Activated B cell treated with CpG ODN at 0.5 μM for 24 hours (primary cell): ENCODE data around the gene WDR5B. TPM values are rescaled to one million over a fixed set of nuclear protein-coding genes. Genes with fewer than 3 reads are reported as not detected.

Experiments used
- ATAC-seq: fragments of 200-7000 bp; cut with Tn5 transposase; one replicate; pipeline ENCODE4 v1.10.0; 2021; ENCODE audit warnings: low read depth, mild to moderate bottlenecking, moderate library complexity
- CTCF ChIA-PET: fragments of 350-600 bp; sonication (Branson Sonifier 250); formaldehyde crosslinking; loops from one replicate; lab custom pipeline; 2021; ENCODE audit warnings: antibody characterized with exemption; lab: Charles Lee
- POLR2A ChIA-PET: fragments of 350-600 bp; sonication (Branson Sonifier 250); formaldehyde crosslinking; loops from one replicate; lab custom pipeline; 2021; ENCODE audit warnings: antibody characterized with exemption; lab: Charles Lee
- DNase-seq: peaks from one replicate; pipeline ENCODE4 v3.0.0; 2022
- H3K27ac Mint-ChIP-seq: one replicate; pipeline ENCODE4 v1.8.0; 2020; ENCODE audit warnings: mixed read lengths
- H3K27me3 Mint-ChIP-seq: one replicate; pipeline ENCODE4 v1.8.0; 2021; ENCODE audit warnings: mixed read lengths
- H3K36me3 Mint-ChIP-seq: one replicate; pipeline ENCODE4 v1.8.0; 2021; ENCODE audit warnings: low read depth, mixed read lengths
- H3K4me1 Mint-ChIP-seq: one replicate; pipeline ENCODE4 v1.8.0; 2021; ENCODE audit warnings: mixed read lengths
- H3K4me3 Mint-ChIP-seq: one replicate; pipeline ENCODE4 v1.8.0; 2020; ENCODE audit warnings: mild to moderate bottlenecking, mixed read lengths
- H3K9me3 Mint-ChIP-seq: one replicate; pipeline ENCODE4 v1.8.0; 2020; ENCODE audit warnings: mixed read lengths
- intact Hi-C: fragments of 100-400 bp; cut with micrococcal nuclease; formaldehyde crosslinking; loops from one replicate; pipeline ENCODE4 v1.15.1; 2024
- total RNA-seq: library from RNA; stranded (reverse); gene quantifications from 2 replicates; pipeline ENCODE4 v1.2.3, GENCODE V29; 2022
- TF ChIP-seq, protein P1 (sequence below): fragments of 200-600 bp; IDR thresholded peaks from one replicate; pipeline ENCODE4 v1.8.0; 2022; ENCODE audit warnings: antibody characterized with exemption, mild to moderate bottlenecking

WDR5B gene
- total RNA-seq, 1 donor from 2014 or later = 8.0 TPM

DNA sequence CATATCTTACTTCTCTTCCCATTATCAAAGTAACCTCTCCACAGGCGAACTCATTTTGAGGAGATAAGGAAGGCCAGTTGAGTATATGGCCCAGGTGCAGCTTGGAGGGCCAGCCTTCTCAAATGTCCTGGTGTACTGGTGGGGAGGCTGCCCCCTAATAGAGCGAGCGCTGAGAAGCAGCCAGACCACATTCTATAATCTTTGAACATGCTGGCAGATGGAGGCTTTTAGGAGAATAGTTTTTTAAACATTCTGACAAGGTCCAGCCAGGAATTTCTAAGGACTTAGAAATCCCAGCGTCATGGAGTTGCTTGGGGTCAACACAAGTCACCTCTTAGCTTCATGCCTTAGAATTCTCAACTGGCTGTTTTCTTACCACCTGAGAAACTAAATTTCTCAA lies 5.8 kb downstream of the WDR5B start:
- peaks cover 46% of the 10 kb centered on the region for H3K4me1 Mint-ChIP-seq
- TF ChIP-seq, protein P1, sequence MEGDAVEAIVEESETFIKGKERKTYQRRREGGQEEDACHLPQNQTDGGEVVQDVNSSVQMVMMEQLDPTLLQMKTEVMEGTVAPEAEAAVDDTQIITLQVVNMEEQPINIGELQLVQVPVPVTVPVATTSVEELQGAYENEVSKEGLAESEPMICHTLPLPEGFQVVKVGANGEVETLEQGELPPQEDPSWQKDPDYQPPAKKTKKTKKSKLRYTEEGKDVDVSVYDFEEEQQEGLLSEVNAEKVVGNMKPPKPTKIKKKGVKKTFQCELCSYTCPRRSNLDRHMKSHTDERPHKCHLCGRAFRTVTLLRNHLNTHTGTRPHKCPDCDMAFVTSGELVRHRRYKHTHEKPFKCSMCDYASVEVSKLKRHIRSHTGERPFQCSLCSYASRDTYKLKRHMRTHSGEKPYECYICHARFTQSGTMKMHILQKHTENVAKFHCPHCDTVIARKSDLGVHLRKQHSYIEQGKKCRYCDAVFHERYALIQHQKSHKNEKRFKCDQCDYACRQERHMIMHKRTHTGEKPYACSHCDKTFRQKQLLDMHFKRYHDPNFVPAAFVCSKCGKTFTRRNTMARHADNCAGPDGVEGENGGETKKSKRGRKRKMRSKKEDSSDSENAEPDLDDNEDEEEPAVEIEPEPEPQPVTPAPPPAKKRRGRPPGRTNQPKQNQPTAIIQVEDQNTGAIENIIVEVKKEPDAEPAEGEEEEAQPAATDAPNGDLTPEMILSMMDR = no peak
- no peaks in the 10 kb centered on the region for H3K27me3 Mint-ChIP-seq
- H3K27ac Mint-ChIP-seq = peak overlapping the region; percentile 87
- CTCF ChIA-PET = interaction anchor here (2.9 kb wide), 1 partner anchor 26 kb away, joined by 8 read pairs; the partner anchor contains the start of gene FAM162A
- POLR2A ChIA-PET = interaction anchor here (0.6 to 1.0 kb wide), 2 partner anchors 26 to 750 kb away, joined by 3 read pairs; partner anchors contain the start of gene FAM162A
- no peak overlapping the region for H3K4me3 Mint-ChIP-seq
- ATAC-seq (no peak), DNase-seq (no peak)
- H3K36me3 Mint-ChIP-seq = peaks cover 71% of the 10 kb centered on the region
- H3K9me3 Mint-ChIP-seq = no peaks in the 10 kb centered on the region
- intact Hi-C loops = loop anchor here (10.0 kb wide), 2 partner anchors 665 to 1175 kb away; partner anchors contain the start of genes GOLGB1 and HACD2

DNA sequence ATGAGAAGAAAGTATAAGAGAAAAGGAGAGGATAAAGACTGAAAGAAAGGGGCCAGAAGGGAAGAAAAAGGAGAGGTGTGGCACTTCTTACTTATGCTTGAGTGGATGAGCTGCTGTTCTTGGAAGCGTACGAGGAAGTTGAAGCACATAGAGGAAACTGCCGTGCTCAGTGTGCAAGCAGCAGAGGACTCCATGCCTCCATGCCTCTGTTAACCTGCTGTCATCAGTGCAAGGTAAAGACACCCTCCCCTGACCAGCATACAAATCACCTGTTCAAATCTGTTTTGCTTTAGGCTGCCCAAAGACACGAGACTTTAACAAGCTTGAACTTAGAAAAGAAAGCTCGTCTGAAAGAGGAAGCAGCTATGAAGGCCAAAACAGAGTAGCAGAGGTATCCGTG lies 6.4 kb downstream of the WDR5B start:
- TF ChIP-seq, protein P1 = no peak
- no peaks in the 10 kb centered on the region for H3K27me3 Mint-ChIP-seq
- H3K9me3 Mint-ChIP-seq = no peaks in the 10 kb centered on the region
- peaks cover 74% of the 10 kb centered on the region for H3K36me3 Mint-ChIP-seq
- CTCF ChIA-PET = interaction anchor here (2.2 to 2.9 kb wide), 2 partner anchors 17 to 25 kb away, joined by 8 to 11 read pairs; partner anchors contain the start of gene FAM162A
- H3K27ac Mint-ChIP-seq = peak overlapping the region; percentile 87
- H3K4me3 Mint-ChIP-seq = peak overlapping the region; percentile 68
- peak; percentile 58 for ATAC-seq
- POLR2A ChIA-PET = interaction anchor here (0.6 to 1.2 kb wide), 3 partner anchors 11 to 750 kb away, joined by 3 to 4 read pairs (median 3); partner anchors contain the start of gene FAM162A
- intact Hi-C loops = no loop called here
- DNase-seq = no peak
- H3K4me1 Mint-ChIP-seq = peaks cover 39% of the 10 kb centered on the region

DNA sequence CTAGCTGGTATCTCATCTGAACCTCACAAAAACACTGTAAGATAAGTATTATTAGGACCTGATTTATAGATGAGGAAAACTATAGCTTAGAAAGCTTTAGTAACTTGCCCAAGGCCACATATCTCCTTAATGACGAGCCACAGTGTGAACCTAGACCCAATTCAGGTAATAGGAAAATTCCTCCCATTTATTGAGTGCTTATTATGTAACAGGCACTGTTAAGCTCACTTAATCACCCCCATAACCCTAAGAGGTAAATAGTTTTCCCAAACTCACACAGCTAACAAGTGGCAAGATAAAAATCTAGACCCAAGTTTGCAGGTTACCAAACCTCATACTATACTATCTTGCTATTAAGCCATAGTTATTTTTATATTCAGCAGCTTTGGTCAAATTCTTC lies 7.9 kb downstream of the WDR5B start:
- Mint-ChIP-seq H3K4me3 (no peak overlapping the region), H3K27ac (no peak overlapping the region), H3K27me3 (no peaks in the 10 kb centered on the region), H3K36me3 (peaks cover 80% of the 10 kb centered on the region), H3K9me3 (no peaks in the 10 kb centered on the region), H3K4me1 (peaks cover 29% of the 10 kb centered on the region)
- TF ChIP-seq, protein P1 = no peak
- DNase-seq = no peak
- intact Hi-C loops = no loop called here
- ChIA-PET CTCF (interaction anchor here (2.2 to 2.9 kb wide), 2 partner anchors 16 to 24 kb away, joined by 8 to 11 read pairs; partner anchors contain the start of gene FAM162A), POLR2A (interaction anchor here (1.5 kb wide), 1 partner anchor 8 kb away, joined by 8 read pairs; the partner anchor contains the start of gene WDR5B)
- ATAC-seq = no peak

DNA sequence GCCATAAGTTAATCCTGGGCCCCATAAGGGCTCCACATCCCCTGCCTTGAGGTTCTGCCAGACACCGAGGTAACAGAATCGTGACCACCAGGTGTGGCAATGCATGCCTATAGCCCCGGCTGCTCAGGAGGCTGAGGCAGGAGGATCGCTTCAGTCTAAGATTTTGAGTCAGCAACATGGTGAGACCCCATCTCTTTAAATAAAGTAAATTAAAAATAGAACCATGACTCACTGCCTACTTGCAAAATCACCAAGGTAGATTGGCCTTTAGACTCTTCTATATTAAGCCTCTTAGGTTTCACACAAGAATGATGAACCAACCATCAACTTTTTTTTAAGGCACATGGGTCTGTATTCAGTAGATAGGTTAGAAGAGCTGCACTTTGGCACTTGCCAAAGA lies 9.7 kb downstream of the WDR5B start:
- POLR2A ChIA-PET = no interaction called here
- CTCF ChIA-PET = no interaction called here
- H3K4me3 Mint-ChIP-seq = no peak overlapping the region
- no peaks in the 10 kb centered on the region for H3K9me3 Mint-ChIP-seq
- no peaks in the 10 kb centered on the region for H3K27me3 Mint-ChIP-seq
- no peak overlapping the region for H3K27ac Mint-ChIP-seq
- intact Hi-C loops = no loop called here
- TF ChIP-seq, protein P1 = no peak
- H3K4me1 Mint-ChIP-seq = peaks cover 26% of the 10 kb centered on the region
- DNase-seq = no peak
- peaks cover 73% of the 10 kb centered on the region for H3K36me3 Mint-ChIP-seq
- no peak for ATAC-seq

DNA sequence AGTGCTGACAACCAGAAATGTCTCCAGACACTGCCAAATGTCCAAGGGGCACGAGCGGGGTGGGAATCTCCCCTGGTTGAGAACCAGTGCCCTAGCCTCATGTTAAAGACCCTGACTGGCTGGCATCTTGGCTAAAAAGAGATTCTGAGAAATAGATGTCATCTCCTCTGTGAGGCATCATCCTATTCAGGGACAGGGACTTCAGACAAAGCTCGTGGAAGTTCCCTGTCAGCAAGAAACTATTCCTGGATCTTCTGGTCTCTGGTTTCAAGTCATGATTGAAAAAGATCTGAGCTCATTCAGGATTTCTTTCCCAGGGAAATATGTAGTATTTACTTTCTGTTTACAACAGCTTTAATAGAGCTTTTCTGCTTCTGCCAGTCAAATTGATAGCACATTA lies 10.8 kb downstream of the WDR5B start:
- peaks cover 20% of the 10 kb centered on the region for H3K4me1 Mint-ChIP-seq
- ATAC-seq (no peak), DNase-seq (no peak)
- no peaks in the 10 kb centered on the region for H3K27me3 Mint-ChIP-seq
- peaks cover 66% of the 10 kb centered on the region for H3K36me3 Mint-ChIP-seq
- POLR2A ChIA-PET = interaction anchor here (1.0 to 1.1 kb wide), 2 partner anchors 11 to 16 kb away, joined by 3 to 4 read pairs; partner anchors contain the start of gene WDR5B
- no peak overlapping the region for H3K4me3 Mint-ChIP-seq
- no peak overlapping the region for H3K27ac Mint-ChIP-seq
- CTCF ChIA-PET = interaction anchor here (1.0 to 1.4 kb wide), 2 partner anchors 11 to 12 kb away, joined by 3 to 4 read pairs; no protein-coding TSS in a partner anchor
- no peaks in the 10 kb centered on the region for H3K9me3 Mint-ChIP-seq
- TF ChIP-seq, protein P1 = no peak
- intact Hi-C loops = no loop called here
